OCI-LY7 (cell line): ENCODE measurements around the gene TM2D1. TPM values are rescaled to one million over a fixed set of nuclear protein-coding genes. Genes with fewer than 3 reads are reported as not detected.
"Not testable (repeated sequence)": the region's sequence is repeated elsewhere in the genome, so short reads cannot be mapped to it uniquely, and the experiment has no call there.

Experiments
- BruUV-seq: library from RNA; stranded (reverse); fragments of 400-500 nt; replicated peaks from 2 replicates; lab custom pipeline; 2021; lab: Mats Ljungman, UMichigan
- CTCF ChIA-PET: fragments of 300-600 bp; sonication (Branson Sonifier 250); formaldehyde crosslinking; loops from one replicate; lab custom pipeline; 2022; ENCODE audit warnings: antibody characterized with exemption; ENCODE audit not compliant: unreplicated experiment; lab: Charles Lee
- POLR2A ChIA-PET: fragments of 300-600 bp; sonication (Branson Sonifier 250); formaldehyde crosslinking; loops from one replicate; lab custom pipeline; 2022; ENCODE audit warnings: antibody characterized with exemption; lab: Charles Lee
- DNase-seq: peaks from one replicate; pipeline ENCODE4 v3.0.0-alpha.2; 2015; ENCODE audit warnings: low spot score
- H2AFZ ChIP-seq: fragments of 200-600 bp; sonication (generic), shearing (Covaris generic); 2 replicates; pipeline ENCODE4 v1.6.1; 2014; ENCODE audit warnings: mild to moderate bottlenecking, antibody characterized with exemption, low read length, moderate library complexity
- H3K27ac ChIP-seq: fragments of 200-600 bp; sonication (generic); 2 replicates; pipeline ENCODE4 v1.5.1; 2014; ENCODE audit warnings: mixed run types, low read depth, mild to moderate bottlenecking, moderate library complexity, low read length, inconsistent platforms; ENCODE audit not compliant: poor library complexity, severe bottlenecking
- H3K36me3 ChIP-seq: fragments of 200-600 bp; sonication (generic); 2 replicates; pipeline ENCODE4 v1.6.1; 2014; ENCODE audit warnings: mild to moderate bottlenecking, antibody characterized with exemption, low read length, moderate library complexity, mixed read lengths; ENCODE audit not compliant: insufficient read depth
- H3K4me1 ChIP-seq: fragments of 200-600 bp; sonication (generic); 2 replicates; pipeline ENCODE4 v1.5.1; 2014; ENCODE audit warnings: mild to moderate bottlenecking, low read length; ENCODE audit not compliant: insufficient read depth, poor library complexity, severe bottlenecking
- H3K4me2 ChIP-seq: fragments of 200-600 bp; sonication (generic); 2 replicates; pipeline ENCODE4 v1.6.1; 2014; ENCODE audit warnings: mild to moderate bottlenecking, low read length
- H3K4me3 ChIP-seq: fragments of 200-600 bp; sonication (generic); 2 replicates; pipeline ENCODE4 v1.5.1; 2014; ENCODE audit warnings: mild to moderate bottlenecking, low read depth, low read length; ENCODE audit not compliant: poor library complexity, severe bottlenecking
- H3K79me2 ChIP-seq: fragments of 200-600 bp; sonication (generic); 2 replicates; pipeline ENCODE4 v1.6.1; 2016; ENCODE audit warnings: low read depth, mild to moderate bottlenecking, low read length, moderate library complexity, mixed read lengths; ENCODE audit not compliant: insufficient read depth
- H3K9me2 ChIP-seq: fragments of 200-600 bp; sonication (generic); 2 replicates; pipeline ENCODE4 v1.6.1; 2016; ENCODE audit warnings: mild to moderate bottlenecking, low read length, mixed read lengths; ENCODE audit not compliant: insufficient read depth
- H3K9me3 ChIP-seq: fragments of 200-600 bp; sonication (generic); 2 replicates; pipeline ENCODE4 v1.6.1; 2014; ENCODE audit warnings: mild to moderate bottlenecking, mixed run types, low read length, mixed read lengths
- H4K20me1 ChIP-seq: fragments of 200-600 bp; sonication (generic); 2 replicates; pipeline ENCODE4 v1.6.1; 2014; ENCODE audit warnings: mild to moderate bottlenecking, antibody characterized with exemption, low read length, moderate library complexity, mixed read lengths; ENCODE audit not compliant: insufficient read depth
- CTCF ChIP-seq: fragments of 200-600 bp; sonication (generic); conservative IDR thresholded peaks from 2 replicates; pipeline ENCODE4 v1.5.1; 2014; ENCODE audit warnings: mild to moderate bottlenecking, antibody characterized with exemption, low read length, moderate library complexity, mixed read lengths
- EZH2phosphoT487 ChIP-seq: fragments of 200-600 bp; sonication (generic); IDR thresholded peaks from 2 replicates; pipeline ENCODE4 v1.6.1; 2018; ENCODE audit warnings: low read depth, borderline replicate concordance, mild to moderate bottlenecking, mixed run types, antibody characterized with exemption, low read length, moderate library complexity, mixed read lengths
- intact Hi-C: fragments of 100-400 bp; cut with micrococcal nuclease; formaldehyde crosslinking; loops from one replicate; pipeline ENCODE4 v1.10.0; 2022; ENCODE audit not compliant: unreplicated experiment
- total RNA-seq, 2 experiments: library from RNA; depleted of rRNA in 1 of 2; stranded (reverse); fragments of >200 nt in 1 of 2; shearing (Covaris generic) in 1 of 2; gene quantifications; 2 replicates each; pipeline ENCODE4 v1.2.3, GENCODE V29; 2014 to 2022

The TM2D1 gene
- total RNA-seq, 2 experiments from 2014 or later = 34.9 to 44.9 TPM

DNA sequence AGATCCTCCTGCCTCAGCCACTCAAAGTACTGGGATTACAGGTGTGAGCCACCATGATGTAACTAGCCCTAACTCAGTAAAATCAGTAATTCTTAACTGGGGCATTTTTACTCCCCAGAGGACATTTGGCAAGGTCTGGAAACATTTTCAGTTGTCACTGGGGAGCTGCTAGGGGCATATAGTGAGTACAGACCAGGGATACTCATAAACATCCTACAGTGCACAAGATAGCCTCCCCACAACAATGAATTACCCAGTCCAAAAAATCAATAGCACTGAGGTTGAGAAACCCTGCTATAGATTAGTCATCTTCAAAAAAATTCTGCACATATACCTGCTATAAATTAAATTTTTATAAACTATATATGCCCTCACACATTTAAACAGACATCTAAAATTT, 13.0 kb downstream of the TM2D1 start:
- DNase-seq = no peak
- POLR2A ChIA-PET = no interaction called here
- Histone ChIP-seq H3K9me2 (no peaks in the 10 kb centered on the region), H3K9me3 (no peaks in the 10 kb centered on the region), H2AFZ (no peak overlapping the region), H3K4me3 (no peak overlapping the region), H3K36me3 (peaks cover 63% of the 10 kb centered on the region), H3K4me2 (no peak overlapping the region), H4K20me1 (no peaks in the 10 kb centered on the region), H3K27ac (no peak overlapping the region), H3K4me1 (no peaks in the 10 kb centered on the region), H3K79me2 (peaks cover 35% of the 10 kb centered on the region; the same call in 1 of the 2 replicates)
- intact Hi-C loops = no loop called here
- BruUV-seq = no TSS peak
- no peak for TF ChIP-seq EZH2phosphoT487
- TF ChIP-seq CTCF = no peak
- CTCF ChIA-PET = no interaction called here

- POLR2A ChIA-PET, BruUV-seq: not testable (repeated sequence)
Observed at GRCh38 chr1:61711257-61711656, 13.7 kb downstream of the TM2D1 start.

DNA sequence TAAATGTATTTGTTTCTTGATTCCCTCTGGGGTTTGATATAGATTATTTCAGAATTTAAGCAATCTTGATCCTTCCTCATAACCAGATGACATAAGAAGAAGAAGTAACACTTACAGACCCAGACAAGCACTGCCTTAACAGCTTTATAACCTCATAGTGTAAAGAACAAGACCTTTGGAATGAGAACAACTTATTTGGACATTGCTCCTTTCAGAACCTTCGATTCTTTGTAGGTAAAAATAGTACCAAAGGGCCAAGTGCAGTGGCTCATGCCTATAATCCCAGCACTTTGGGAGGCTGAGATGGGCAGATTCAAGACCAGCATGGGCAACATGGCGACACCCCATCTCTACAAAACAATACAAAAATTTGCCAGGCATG, 15.0 kb downstream of the TM2D1 start:
- Histone ChIP-seq H3K4me3 (no peak overlapping the region), H3K9me2 (no peaks in the 10 kb centered on the region), H3K27ac (no peak overlapping the region), H4K20me1 (no peaks in the 10 kb centered on the region), H3K9me3 (no peaks in the 10 kb centered on the region), H3K4me1 (no peaks in the 10 kb centered on the region), H3K36me3 (peaks cover 78% of the 10 kb centered on the region), H3K4me2 (no peak overlapping the region), H2AFZ (no peak overlapping the region), H3K79me2 (peaks cover 23% of the 10 kb centered on the region; the same call in 1 of the 2 replicates)
- no TSS peak for BruUV-seq
- DNase-seq = no peak
- TF ChIP-seq EZH2phosphoT487 (no peak), CTCF (no peak)
- intact Hi-C loops = no loop called here
- POLR2A ChIA-PET = no interaction called here
- CTCF ChIA-PET = no interaction called here

More at GRCh38 chr1:61711257-61711656, 13.7 kb downstream of the TM2D1 start:
- H3K4me2 ChIP-seq, H3K4me3 ChIP-seq, H3K4me1 ChIP-seq, CTCF ChIA-PET, H3K27ac ChIP-seq, intact Hi-C loops, DNase-seq, H3K9me3 ChIP-seq, H2AFZ ChIP-seq, H4K20me1 ChIP-seq, H3K9me2 ChIP-seq: not testable (repeated sequence)
- Histone ChIP-seq H3K36me3 (peaks cover 70% of the 10 kb centered on the region), H3K79me2 (peaks cover 31% of the 10 kb centered on the region; the same call in 1 of the 2 replicates)
